ENCODE data around the gene NAA38. TPM values are rescaled to one million over a fixed set of nuclear protein-coding genes. Genes with fewer than 3 reads are reported as not detected.

The NAA38 gene
- 139 TPM for total RNA-seq

GRCh38 chr17:7856811-7857712 lies at the start of gene NAA38:
Gene NAA38 (minus strand): TSS chr17:7857559. CDS start chr17:7857463, 96 bp downstream.

GRCh38 chr17:7888184-7888920 lies 31.0 kb upstream of the NAA38 start, which contains the start of gene CHD3:
Gene CHD3 (plus strand): TSS chr17:7888789. CDS start chr17:7889001, 212 bp downstream.

GRCh38 chr17:7857713-7858521 lies 558 bp upstream of the NAA38 start, which contains the start of gene CYB5D1:
Gene CYB5D1 (plus strand): TSS chr17:7858003. CDS start chr17:7858135, 132 bp downstream.

GRCh38 chr17:7854851-7855659 lies 2.3 kb downstream of the NAA38 start, which contains the start of gene TMEM88:
Gene TMEM88 (plus strand): TSS chr17:7855066. CDS start chr17:7855075, 9 bp downstream.

GRCh38 chr17:7833795-7834541 lies 23.4 kb downstream of the NAA38 start, which contains the start of gene KDM6B:
Gene KDM6B (plus strand): TSS chr17:7834217. CDS start chr17:7845555, 11,338 bp downstream.

Small RNA genes within 50 kb of the gene (small RNA-seq; reads per million reads assigned to genes)
- 79.8 reads per million, percentile 97 among the genes with 10 or more reads in this experiment for gene SCARNA21 (ENCODE audit: low replicate concordance)

Other genes starting within 250 kb of the NAA38 start
- 30.3 TPM for gene FXR2, start 242.7 kb downstream of the NAA38 start, total RNA-seq
- 56.3 TPM for gene SAT2, start 229.7 kb downstream of the NAA38 start, total RNA-seq
- 2.6 TPM for gene SHBG, start 227.4 kb downstream of the NAA38 start, total RNA-seq
- 13.1 TPM for gene ATP1B2, start 206.6 kb downstream of the NAA38 start, total RNA-seq
- gene TP53, start 170.1 kb downstream of the NAA38 start, total RNA-seq = 47.4 TPM
- 8.2 TPM for gene WRAP53, start 169.1 kb downstream of the NAA38 start, total RNA-seq
- gene EFNB3, start 152.4 kb downstream of the NAA38 start, total RNA-seq = 8.7 TPM
- gene DNAH2, start 139.8 kb downstream of the NAA38 start, total RNA-seq = 0.47 TPM
- gene KDM6B, start 23.3 kb downstream of the NAA38 start, total RNA-seq = 22.2 TPM
- 21.1 TPM for gene TMEM88, start 2.5 kb downstream of the NAA38 start, total RNA-seq
- gene CYB5D1, start 444 bp upstream of the NAA38 start, total RNA-seq = 17.4 TPM
- 136 TPM for gene CHD3, start 31.2 kb upstream of the NAA38 start, total RNA-seq
- 7.0 TPM for gene RNF227, start 58.7 kb upstream of the NAA38 start, total RNA-seq
- 4.1 TPM for gene KCNAB3, start 72.3 kb upstream of the NAA38 start, total RNA-seq
- 30.5 TPM for gene TRAPPC1, start 74.4 kb upstream of the NAA38 start, total RNA-seq
- gene CNTROB, start 74.6 kb upstream of the NAA38 start, total RNA-seq = 36.7 TPM
- gene GUCY2D, start 145.1 kb upstream of the NAA38 start, total RNA-seq = 0.23 TPM
- 0.99 TPM for gene ALOX15B, start 181.5 kb upstream of the NAA38 start, total RNA-seq
- 0.41 TPM for gene ALOX12B, start 230.2 kb upstream of the NAA38 start, total RNA-seq